ENCODE measurements around the gene DRD3. TPM values are rescaled to one million over a fixed set of nuclear protein-coding genes. Genes with fewer than 3 reads are reported as not detected.

Gene DRD3
- total RNA-seq, 1 donor from 2014 or later: not detected

- no peak for DNase-seq (ENCODE audit: extremely low spot score, unreplicated experiment)
- H3K36me3 Mint-ChIP-seq: peaks cover 40% of the 10 kb centered on the region
- H3K9me3 Mint-ChIP-seq: no peaks in the 10 kb centered on the region
- peaks cover 4% of the 10 kb centered on the region for H3K4me1 Mint-ChIP-seq (ENCODE audit: unreplicated experiment)
- TF ChIP-seq CTCF (conservative IDR thresholded peaks at IDR 0.05): no peak
- H3K27me3 Mint-ChIP-seq: no peaks in the 10 kb centered on the region
- H3K27ac Mint-ChIP-seq: no peak overlapping the region
- no peak overlapping the region for H3K4me3 Mint-ChIP-seq
Observed at GRCh38 chr3:114080201-114080600, 98.7 kb downstream of the DRD3 start.

GRCh38 chr3:114079761-114080160 lies 99.1 kb downstream of the DRD3 start:
- TF ChIP-seq CTCF (conservative IDR thresholded peaks at IDR 0.05): no peak
- no peak for DNase-seq (ENCODE audit: extremely low spot score, unreplicated experiment)
- Mint-ChIP-seq H3K4me3 (no peak overlapping the region), H3K4me1 (ENCODE audit: unreplicated experiment) (peaks cover 4% of the 10 kb centered on the region), H3K27me3 (no peaks in the 10 kb centered on the region), H3K36me3 (peaks cover 44% of the 10 kb centered on the region), H3K27ac (no peak overlapping the region), H3K9me3 (no peaks in the 10 kb centered on the region)

- H3K9me3 Mint-ChIP-seq: no peaks in the 10 kb centered on the region
- no peak for TF ChIP-seq CTCF (conservative IDR thresholded peaks at IDR 0.05)
- H3K27me3 Mint-ChIP-seq: no peaks in the 10 kb centered on the region
- H3K27ac Mint-ChIP-seq: no peak overlapping the region
- DNase-seq (ENCODE audit: extremely low spot score, unreplicated experiment): no peak
- peaks cover 47% of the 10 kb centered on the region for H3K36me3 Mint-ChIP-seq
- no peak overlapping the region for H3K4me3 Mint-ChIP-seq
- H3K4me1 Mint-ChIP-seq (ENCODE audit: unreplicated experiment): peaks cover 4% of the 10 kb centered on the region
Observed at GRCh38 chr3:114078126-114078525, 100.7 kb downstream of the DRD3 start.

Other genes starting within 250 kb of the DRD3 start
- 8.1 and 8.5 TPM in 2 replicates for gene ZDHHC23, start 231.0 kb downstream of the DRD3 start, total RNA-seq (ENCODE audit: low replicate concordance)
- gene CCDC191, start 122.5 kb downstream of the DRD3 start, total RNA-seq (ENCODE audit: low replicate concordance): 4.7 and 8.4 TPM in 2 replicates
- gene QTRT2, start 122.3 kb downstream of the DRD3 start, total RNA-seq (ENCODE audit: low replicate concordance): 35.0 and 36.6 TPM in 2 replicates
- not detected in 2 replicates for gene ZNF80, start 58.5 kb upstream of the DRD3 start, total RNA-seq (ENCODE audit: low replicate concordance)
- gene TIGIT, start 115.0 kb upstream of the DRD3 start, total RNA-seq (ENCODE audit: low replicate concordance): not detected in 2 replicates